Right lobe of liver (tissue), 6 donors: ENCODE measurements around the gene SYP. TPM values are rescaled to one million over a fixed set of nuclear protein-coding genes. Genes with fewer than 3 reads are reported as not detected.
"Not testable (repeated sequence)": the region's sequence is repeated elsewhere in the genome, so short reads cannot be mapped to it uniquely, and the experiment has no call there.

Experiments used
- ATAC-seq, 4 donors: fragments of 200-7000 bp; cut with Tn5 transposase; one replicate each; pipeline ENCODE4 v1.9.1; 2020; ENCODE audit warnings: mild to moderate bottlenecking in 4 of 4, moderate library complexity in 4 of 4
- DNase-seq, 3 donors: peaks; one replicate each; pipeline ENCODE4 v3.0.0-alpha.2; 2020
- H3K27ac ChIP-seq, 3 donors: fragments of 200-600 bp; one replicate each; pipeline ENCODE4 v1.8.0; 2022
- H3K27me3 ChIP-seq, 2 donors: fragments of 200-600 bp; one replicate each; pipeline ENCODE4 v1.8.0; 2022
- H3K36me3 ChIP-seq, 4 donors: fragments of 200-600 bp; sonication (generic) in 1 of 4; one replicate each; pipeline versions ENCODE4 v1.5.1 to v1.8.0; 2017 to 2022; ENCODE audit warnings: control low read depth in 1 of 4
- H3K4me1 ChIP-seq, 4 donors: fragments of 200-600 bp; sonication (generic) in 1 of 4; one replicate each; pipeline versions ENCODE4 v1.5.1 to v1.8.0; 2017 to 2022; ENCODE audit warnings: control low read depth in 1 of 4
- H3K4me3 ChIP-seq, 3 donors: fragments of 200-600 bp; one replicate each; pipeline ENCODE4 v1.8.0; 2022
- H3K9me3 ChIP-seq, 4 donors: fragments of 200-600 bp; sonication (generic) in 1 of 4; one replicate each; pipeline versions ENCODE4 v1.5.1 to v1.8.0; 2017 to 2022; ENCODE audit warnings: control low read depth in 1 of 4
- CTCF ChIP-seq, 4 donors: fragments of 200-600 bp in 3 of 4; fragments of 450-650 bp in 1 of 4; IDR thresholded peaks; one replicate each; pipeline versions ENCODE4 v1.5.1 to v1.8.0; 2016 to 2022; ENCODE audit warnings: antibody characterized with exemption in 4 of 4, mild to moderate bottlenecking in 2 of 4
- POLR2A ChIP-seq: fragments of 450-650 bp; IDR thresholded peaks from one replicate; pipeline ENCODE4 v1.6.1; 2017; ENCODE audit warnings: antibody characterized with exemption, mild to moderate bottlenecking
- WGBS: methylation state at CpG from one replicate; pipeline ENCODE4 v1.1.6; 2018; ENCODE audit warnings: low coverage, low lambda C conversion rate; ENCODE audit not compliant: insufficient coverage; ENCODE audit errors: missing lambda C conversion rate; 5-methylcytosine and 5-hydroxymethylcytosine counted together
- intact Hi-C, 2 donors: fragments of 100-400 bp; cut with DNase I; formaldehyde crosslinking; loops; one replicate each; pipeline versions ENCODE4 v1.11.2 to v1.14.1; 2022
- small RNA-seq, 2 experiments: library from RNA; depleted of rRNA; stranded (forward); fragments of <200 nt; gene quantifications; one replicate each; pipeline ENCODE3, GENCODE V24; 2016
- total RNA-seq, 6 experiments: library from RNA; depleted of rRNA in 2 of 6; stranded (reverse); fragments of >200 nt in 2 of 6; fragmentation: NEBNext Ultra II Directional in 3 of 6; extraction: Animal tissue kit (Norgen Biotek cat#: 25700) in 3 of 6; gene quantifications; one replicate each; pipeline versions ENCODE4 v1.1.0 to v1.2.4, GENCODE V29; 2016 to 2023
- donor health status: DM: no; HTN: yes; CAD: no.
- donor health status: DM: no; HTN: no; CAD: no.
- donor health status: DM: no; HTN: no; CAD: no.
- donor health status: DM: no; HTN: yes; CAD: no.
- donor health status: DM: no; HTN: yes; CAD: no.

The SYP gene
- total RNA-seq, 6 experiments from 2014 or later: 0.12 to 0.39 (median 0.27) TPM; not detected in 1

- no peak for TF ChIP-seq CTCF (IDR thresholded peaks at IDR 0.05)
- TF ChIP-seq POLR2A: no peak
- DNase-seq: peak in 1 of 3 donors; percentile 11
- WGBS: 91% methylated on average over 8 of the region's 8 CpGs
- no peaks in the 10 kb centered on the region for H3K27me3 ChIP-seq
- no peaks in the 10 kb centered on the region for H3K4me1 ChIP-seq
- H3K4me3 ChIP-seq: no peak overlapping the region
- H3K27ac ChIP-seq: no peak overlapping the region
- no peaks in the 10 kb centered on the region for H3K9me3 ChIP-seq
- intact Hi-C loops: no loop called here
- ATAC-seq: no peak
- no peaks in the 10 kb centered on the region for H3K36me3 ChIP-seq
These were observed 52.7 kb downstream of the SYP start for GRCh38 chrX:49147282-49147681.

GRCh38 chrX:49143154-49143553, 56.8 kb downstream of the SYP start:
- ATAC-seq, H3K27me3 ChIP-seq, H3K27ac ChIP-seq, H3K36me3 ChIP-seq, H3K4me3 ChIP-seq, intact Hi-C loops, H3K9me3 ChIP-seq, H3K4me1 ChIP-seq: not testable (repeated sequence)
- 90% methylated on average over 2 of the region's 7 CpGs for WGBS
- peak in 1 of 3 donors; percentile 16 for DNase-seq

- H3K36me3 ChIP-seq, ATAC-seq, intact Hi-C loops, H3K27me3 ChIP-seq, H3K27ac ChIP-seq, H3K4me1 ChIP-seq, H3K9me3 ChIP-seq, DNase-seq, H3K4me3 ChIP-seq: not testable (repeated sequence)
- peak; percentile 30 to 54 (median 43) for TF ChIP-seq CTCF (IDR thresholded peaks at IDR 0.05)
- 26% methylated on average over 7 of the region's 9 CpGs for WGBS
These were observed 57.7 kb downstream of the SYP start for GRCh38 chrX:49142264-49142663.

GRCh38 chrX:49139713-49140112, 60.3 kb downstream of the SYP start:
- no peak for DNase-seq
- 51% methylated on average over 4 of the region's 4 CpGs for WGBS
- peak in 1 of 4 donors; percentile 53 for ATAC-seq
- no peaks in the 10 kb centered on the region for H3K36me3 ChIP-seq
- intact Hi-C loops: no loop called here
- no peaks in the 10 kb centered on the region for H3K4me1 ChIP-seq
- TF ChIP-seq POLR2A (no peak), CTCF (IDR thresholded peaks at IDR 0.05) (no peak)
- no peak overlapping the region for H3K27ac ChIP-seq
- H3K27me3 ChIP-seq: no peaks in the 10 kb centered on the region
- no peaks in the 10 kb centered on the region for H3K9me3 ChIP-seq
- H3K4me3 ChIP-seq: no peak overlapping the region

Small RNA genes within 50 kb of the gene (small RNA-seq; reads per million reads assigned to genes)
- gene RN7SL262P: 0 reads per million in 2 experiments

Other genes with a start within 250 kb of the SYP start
- gene OTUD5, start 242.6 kb downstream of the SYP start, total RNA-seq: 10 to 100 TPM; 14.4 to 24.1 (median 21.6) TPM
- gene KCND1, start 228.3 kb downstream of the SYP start, total RNA-seq: 1 to 10 TPM in 1 of 6 experiments, under 1 TPM in 5; 0.31 to 1.2 (median 0.46) TPM
- gene GRIPAP1, start 197.9 kb downstream of the SYP start, total RNA-seq: 10 to 100 TPM; 15.3 to 32.1 (median 22.0) TPM
- gene TFE3, start 156.8 kb downstream of the SYP start, total RNA-seq: 10 to 100 TPM; 14.9 to 43.3 (median 23.3) TPM
- gene CCDC120, start 141.2 kb downstream of the SYP start, total RNA-seq: 10 to 100 TPM in 1 of 6 experiments, 1 to 10 TPM in 5; 3.3 to 12.1 (median 4.5) TPM
- 10 to 100 TPM in 1 of 6 experiments, 1 to 10 TPM in 5; 3.1 to 11.2 (median 5.1) TPM for gene PRAF2, start 126.2 kb downstream of the SYP start, total RNA-seq
- gene WDR45, start 120.3 kb downstream of the SYP start, total RNA-seq: 10 to 100 TPM; 31.8 to 65.2 (median 47.9) TPM
- 10 to 100 TPM in 3 of 6 experiments, 1 to 10 TPM in 3; 9.3 to 14.9 (median 10.2) TPM for gene GPKOW, start 76.5 kb downstream of the SYP start, total RNA-seq
- gene MAGIX, start 37.4 kb downstream of the SYP start, total RNA-seq: 10 to 100 TPM in 4 of 6 experiments, 1 to 10 TPM in 2; 8.8 to 24.0 (median 18.4) TPM
- 10 to 100 TPM in 4 of 6 experiments, 1 to 10 TPM in 2; 7.4 to 24.4 (median 14.5) TPM for gene PLP2, start 28.3 kb downstream of the SYP start, total RNA-seq
- gene PRICKLE3, start 13.8 kb downstream of the SYP start, total RNA-seq: 1 to 10 TPM; 3.8 to 6.4 (median 5.0) TPM
- gene CACNA1F, start 33.1 kb upstream of the SYP start, total RNA-seq: under 1 TPM in 1 of 6 experiments, not detected in 5; 0.06 TPM
- 10 to 100 TPM in 1 of 6 experiments, 1 to 10 TPM in 5; 7.7 to 10.9 (median 8.7) TPM for gene CCDC22, start 35.3 kb upstream of the SYP start, total RNA-seq
- gene FOXP3, start 64.5 kb upstream of the SYP start, total RNA-seq: 1 to 10 TPM in 1 of 6 experiments, under 1 TPM in 5; 0.18 to 1.2 (median 0.32) TPM
- gene PPP1R3F, start 69.6 kb upstream of the SYP start, total RNA-seq: 1 to 10 TPM; 1.6 to 4.0 (median 2.2) TPM
- not detected for gene GAGE10, start 103.5 kb upstream of the SYP start, total RNA-seq
- gene GAGE12J, start 121.8 kb upstream of the SYP start, total RNA-seq: not detected
- not detected for gene GAGE13, start 131.4 kb upstream of the SYP start, total RNA-seq